Neural progenitor cell (in vitro differentiated cells): Measurements from ENCODE around the gene DAB2. TPM values are rescaled to one million over a fixed set of nuclear protein-coding genes. Genes with fewer than 3 reads are reported as not detected.

Experiments used
- DNase-seq: peaks from one replicate; pipeline ENCODE4 v3.0.0-alpha.2; 2016; ENCODE audit warnings: low spot score
- H2AFZ ChIP-seq: fragments of 200-600 bp; sonication (generic); replicated peaks from 2 replicates; pipeline ENCODE4 v1.6.1; 2016; ENCODE audit warnings: antibody characterized with exemption
- H3F3A ChIP-seq: fragments of 200-600 bp; sonication (generic); 2 replicates; pipeline ENCODE4 v1.6.1; 2016; ENCODE audit warnings: antibody characterized with exemption, low read depth
- H3K27ac ChIP-seq: fragments of 200-600 bp; sonication (generic); 2 replicates; pipeline ENCODE4 v1.5.1; 2016; ENCODE audit warnings: mild to moderate bottlenecking
- H3K27me3 ChIP-seq: fragments of 200-600 bp; sonication (generic); 2 replicates; pipeline ENCODE4 v1.6.1; 2016; ENCODE audit warnings: mild to moderate bottlenecking, moderate library complexity
- H3K36me3 ChIP-seq: fragments of 200-600 bp; sonication (generic); 2 replicates; pipeline ENCODE4 v1.5.1; 2016
- H3K4me1 ChIP-seq: fragments of 200-600 bp; sonication (generic); 2 replicates; pipeline ENCODE4 v1.6.1; 2016; ENCODE audit warnings: mixed run types
- H3K4me2 ChIP-seq: fragments of 200-600 bp; sonication (generic); 2 replicates; pipeline ENCODE4 v1.6.1; 2016
- H3K4me3 ChIP-seq: fragments of 200-600 bp; sonication (generic); 2 replicates; pipeline ENCODE4 v1.5.1; 2016
- H3K79me2 ChIP-seq: fragments of 200-600 bp; sonication (generic); 2 replicates; pipeline ENCODE4 v1.6.1; 2016; ENCODE audit warnings: low read depth
- H3K9ac ChIP-seq: fragments of 200-600 bp; sonication (generic); 2 replicates; pipeline ENCODE4 v1.6.1; 2016
- H3K9me3 ChIP-seq: fragments of 200-600 bp; sonication (generic); 2 replicates; pipeline ENCODE4 v1.5.1; 2016; ENCODE audit warnings: low read depth
- H4K20me1 ChIP-seq: fragments of 200-600 bp; sonication (generic); 2 replicates; pipeline ENCODE4 v1.6.1; 2016; ENCODE audit warnings: low read depth
- H3K27ac Mint-ChIP-seq: 3 replicates; pipeline ENCODE4 v1.8.0; 2021; ENCODE audit warnings: mixed read lengths
- H3K27me3 Mint-ChIP-seq: 2 replicates; pipeline ENCODE4 v1.8.0; 2022; ENCODE audit warnings: low read depth, mild to moderate bottlenecking, inconsistent platforms, moderate library complexity, mixed read lengths; ENCODE audit not compliant: insufficient read depth
- H3K36me3 Mint-ChIP-seq: 3 replicates; pipeline ENCODE4 v1.8.0; 2021; ENCODE audit warnings: mixed read lengths
- H3K4me1 Mint-ChIP-seq: 3 replicates; pipeline ENCODE4 v1.8.0; 2021; ENCODE audit warnings: mixed read lengths
- H3K4me3 Mint-ChIP-seq: 3 replicates; pipeline ENCODE4 v1.8.0; 2021; ENCODE audit warnings: mild to moderate bottlenecking, moderate library complexity, mixed read lengths
- H3K9me3 Mint-ChIP-seq: 3 replicates; pipeline ENCODE4 v1.8.0; 2020; ENCODE audit warnings: mixed read lengths
- CTCF ChIP-seq: fragments of 200-600 bp; sonication (generic); IDR thresholded peaks from 2 replicates; pipeline ENCODE4 v1.5.1; 2017; ENCODE audit warnings: antibody characterized with exemption, mild to moderate bottlenecking
- EZH2 ChIP-seq: fragments of 200-600 bp; sonication (generic); IDR thresholded peaks from 2 replicates; pipeline ENCODE4 v1.6.1; 2017; ENCODE audit warnings: antibody characterized with exemption, mild to moderate bottlenecking, moderate library complexity
- EZH2phosphoT487 ChIP-seq: fragments of 200-600 bp; sonication (generic); IDR thresholded peaks from 2 replicates; pipeline ENCODE4 v1.6.1; 2017; ENCODE audit warnings: antibody characterized with exemption
- total RNA-seq: library from RNA; depleted of rRNA; stranded (reverse); fragments of >200 nt; gene quantifications from 2 replicates; pipeline ENCODE4 v1.2.3, GENCODE V29; 2015; ENCODE audit warnings: low replicate concordance

The DAB2 gene
- total RNA-seq, 1 donor from 2014 or later: 9.9 TPM

- no peak for TF ChIP-seq EZH2phosphoT487
- TF ChIP-seq EZH2: no peak
- TF ChIP-seq CTCF: no peak
- H3K4me2 ChIP-seq: no peak overlapping the region
- H3K9me3 ChIP-seq: no peaks in the 10 kb centered on the region
- Mint-ChIP-seq H3K27me3 (no peaks in the 10 kb centered on the region), H3K4me3 (no peak overlapping the region), H3K9me3 (no peaks in the 10 kb centered on the region), H3K36me3 (no peaks in the 10 kb centered on the region), H3K4me1 (peaks cover 4% of the 10 kb centered on the region), H3K27ac (no peak overlapping the region)
- no peak overlapping the region for H3K27ac ChIP-seq
- no peaks in the 10 kb centered on the region for H3K27me3 ChIP-seq
- no peaks in the 10 kb centered on the region for H3K79me2 ChIP-seq
- no peaks in the 10 kb centered on the region for H4K20me1 ChIP-seq
- no peak for DNase-seq
- H3K9ac ChIP-seq: no peak overlapping the region
- H3K4me1 ChIP-seq: no peaks in the 10 kb centered on the region
- no peaks in the 10 kb centered on the region for H3F3A ChIP-seq
- no peak overlapping the region for H3K4me3 ChIP-seq
- H2AFZ ChIP-seq: no peak overlapping the region
- no peaks in the 10 kb centered on the region for H3K36me3 ChIP-seq
These were observed 42.1 kb upstream of the DAB2 start for GRCh38 chr5:39466846-39467245.

GRCh38 chr5:39465843-39466242 lies 41.1 kb upstream of the DAB2 start:
- no peaks in the 10 kb centered on the region for H3K36me3 ChIP-seq
- Mint-ChIP-seq H3K27ac (no peak overlapping the region), H3K4me1 (peaks cover 4% of the 10 kb centered on the region), H3K36me3 (no peaks in the 10 kb centered on the region), H3K27me3 (no peaks in the 10 kb centered on the region), H3K4me3 (no peak overlapping the region), H3K9me3 (no peaks in the 10 kb centered on the region)
- no peak overlapping the region for H2AFZ ChIP-seq
- TF ChIP-seq CTCF (no peak), EZH2phosphoT487 (no peak), EZH2 (no peak)
- no peak overlapping the region for H3K27ac ChIP-seq
- H3K4me2 ChIP-seq: no peak overlapping the region
- DNase-seq: no peak
- no peaks in the 10 kb centered on the region for H4K20me1 ChIP-seq
- H3K79me2 ChIP-seq: no peaks in the 10 kb centered on the region
- no peaks in the 10 kb centered on the region for H3F3A ChIP-seq
- no peaks in the 10 kb centered on the region for H3K4me1 ChIP-seq
- H3K27me3 ChIP-seq: no peaks in the 10 kb centered on the region
- no peak overlapping the region for H3K9ac ChIP-seq
- H3K9me3 ChIP-seq: no peaks in the 10 kb centered on the region
- no peak overlapping the region for H3K4me3 ChIP-seq

DNA sequence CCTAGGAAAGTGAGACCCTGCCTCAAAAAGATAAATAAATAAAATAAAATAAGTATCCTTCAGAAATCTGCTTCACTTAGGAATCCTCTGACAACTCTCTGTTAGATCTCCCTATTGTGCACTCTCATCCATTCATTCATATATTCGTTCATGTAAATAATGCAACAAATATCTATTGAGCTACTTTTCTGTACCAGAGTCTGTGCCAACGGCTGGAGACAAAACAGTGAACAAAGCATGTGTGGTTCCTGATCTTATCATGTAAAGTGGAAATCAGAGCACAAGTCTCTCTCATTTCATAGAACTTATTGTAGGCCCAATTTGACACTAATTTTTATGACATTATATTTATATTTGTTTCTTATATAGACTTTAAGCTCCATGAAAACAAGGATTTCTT lies 40.3 kb upstream of the DAB2 start:
- H3K9ac ChIP-seq: no peak overlapping the region
- no peaks in the 10 kb centered on the region for H3K4me1 ChIP-seq
- H3K4me3 ChIP-seq: no peak overlapping the region
- no peak overlapping the region for H3K4me2 ChIP-seq
- Mint-ChIP-seq H3K27me3 (no peaks in the 10 kb centered on the region), H3K27ac (no peak overlapping the region), H3K4me3 (no peak overlapping the region), H3K36me3 (no peaks in the 10 kb centered on the region), H3K4me1 (peaks cover 3% of the 10 kb centered on the region), H3K9me3 (no peaks in the 10 kb centered on the region)
- no peak for TF ChIP-seq EZH2
- TF ChIP-seq EZH2phosphoT487: no peak
- TF ChIP-seq CTCF: no peak
- H3K79me2 ChIP-seq: no peaks in the 10 kb centered on the region
- H4K20me1 ChIP-seq: no peaks in the 10 kb centered on the region
- no peak for DNase-seq
- H3K27ac ChIP-seq: no peak overlapping the region
- H3K36me3 ChIP-seq: no peaks in the 10 kb centered on the region
- no peaks in the 10 kb centered on the region for H3K27me3 ChIP-seq
- H2AFZ ChIP-seq: no peak overlapping the region
- H3F3A ChIP-seq: no peaks in the 10 kb centered on the region
- no peaks in the 10 kb centered on the region for H3K9me3 ChIP-seq

- Histone ChIP-seq H3K9ac (no peak overlapping the region), H3K27ac (no peak overlapping the region), H4K20me1 (no peaks in the 10 kb centered on the region), H2AFZ (no peak overlapping the region), H3K4me1 (no peaks in the 10 kb centered on the region), H3K79me2 (no peaks in the 10 kb centered on the region), H3K4me3 (no peak overlapping the region), H3K9me3 (no peaks in the 10 kb centered on the region), H3K4me2 (no peak overlapping the region), H3K36me3 (no peaks in the 10 kb centered on the region), H3F3A (no peaks in the 10 kb centered on the region), H3K27me3 (no peaks in the 10 kb centered on the region)
- no peak for TF ChIP-seq CTCF
- no peak for TF ChIP-seq EZH2
- TF ChIP-seq EZH2phosphoT487: no peak
- Mint-ChIP-seq H3K9me3 (no peaks in the 10 kb centered on the region), H3K27me3 (no peaks in the 10 kb centered on the region), H3K27ac (no peak overlapping the region), H3K36me3 (no peaks in the 10 kb centered on the region), H3K4me1 (no peaks in the 10 kb centered on the region), H3K4me3 (no peak overlapping the region)
- no peak for DNase-seq
These were observed 39.3 kb upstream of the DAB2 start for GRCh38 chr5:39464088-39464487.
